Measurements from ENCODE around the gene PDE3A.

The PDE3A gene

GRCh38 chr12:20493934-20494333, 125.6 kb downstream of the PDE3A start:
- Histone ChIP-seq H3K9me2 (replicated peaks; ENCODE audit: low read depth, low read length) (no peaks in the 10 kb centered on the region), H3K9me3 (ENCODE audit: insufficient read depth, low read depth, low read length) (no peaks in the 10 kb centered on the region), H3K27me3 (ENCODE audit: insufficient read depth, low read length, poor library complexity, severe bottlenecking) (no peaks in the 10 kb centered on the region), H3K9ac (ENCODE audit: low read depth, low read length, poor library complexity, severe bottlenecking) (no peak overlapping the region), H3K4me2 (ENCODE audit: low read depth, low read length, poor library complexity, severe bottlenecking) (no peak overlapping the region), H3F3A (ENCODE audit: low read depth) (no peaks in the 10 kb centered on the region), H2AFZ (ENCODE audit: low read length) (no peak overlapping the region), H3K79me2 (ENCODE audit: insufficient read depth, low read length) (no peaks in the 10 kb centered on the region), H3K4me3 (ENCODE audit: low read length, poor library complexity, severe bottlenecking) (no peak overlapping the region), H4K20me1 (ENCODE audit: insufficient read depth, low read length, poor library complexity, severe bottlenecking) (no peaks in the 10 kb centered on the region), H3K4me1 (ENCODE audit: insufficient read depth, low read length, poor library complexity, severe bottlenecking) (no peaks in the 10 kb centered on the region), H3K36me3 (ENCODE audit: insufficient read depth, low read length) (no peaks in the 10 kb centered on the region)
- TF ChIP-seq EZH2phosphoT487 (IDR thresholded peaks at IDR 0.05; ENCODE audit: borderline replicate concordance) (no peak), CTCF (conservative IDR thresholded peaks at IDR 0.05; ENCODE audit: low read length) (no peak)

GRCh38 chr12:20494851-20495250, 126.5 kb downstream of the PDE3A start:
- Histone ChIP-seq H3K9me2 (replicated peaks; ENCODE audit: low read depth, low read length) (no peaks in the 10 kb centered on the region), H4K20me1 (ENCODE audit: insufficient read depth, low read length, poor library complexity, severe bottlenecking) (no peaks in the 10 kb centered on the region), H3K4me2 (ENCODE audit: low read depth, low read length, poor library complexity, severe bottlenecking) (no peak overlapping the region), H3F3A (ENCODE audit: low read depth) (no peaks in the 10 kb centered on the region), H3K4me1 (ENCODE audit: insufficient read depth, low read length, poor library complexity, severe bottlenecking) (no peaks in the 10 kb centered on the region), H3K9me3 (ENCODE audit: insufficient read depth, low read depth, low read length) (no peaks in the 10 kb centered on the region), H3K36me3 (ENCODE audit: insufficient read depth, low read length) (no peaks in the 10 kb centered on the region), H2AFZ (ENCODE audit: low read length) (no peak overlapping the region), H3K79me2 (ENCODE audit: insufficient read depth, low read length) (no peaks in the 10 kb centered on the region), H3K4me3 (ENCODE audit: low read length, poor library complexity, severe bottlenecking) (no peak overlapping the region), H3K27me3 (ENCODE audit: insufficient read depth, low read length, poor library complexity, severe bottlenecking) (no peaks in the 10 kb centered on the region), H3K9ac (ENCODE audit: low read depth, low read length, poor library complexity, severe bottlenecking) (no peak overlapping the region)
- TF ChIP-seq EZH2phosphoT487 (IDR thresholded peaks at IDR 0.05; ENCODE audit: borderline replicate concordance) (no peak), CTCF (conservative IDR thresholded peaks at IDR 0.05; ENCODE audit: low read length) (no peak)

GRCh38 chr12:20495997-20496396, 127.7 kb downstream of the PDE3A start:
- Histone ChIP-seq H2AFZ (ENCODE audit: low read length) (no peak overlapping the region), H3K79me2 (ENCODE audit: insufficient read depth, low read length) (no peaks in the 10 kb centered on the region), H3K36me3 (ENCODE audit: insufficient read depth, low read length) (no peaks in the 10 kb centered on the region), H3F3A (ENCODE audit: low read depth) (no peaks in the 10 kb centered on the region), H3K9me2 (replicated peaks; ENCODE audit: low read depth, low read length) (no peaks in the 10 kb centered on the region), H3K27me3 (ENCODE audit: insufficient read depth, low read length, poor library complexity, severe bottlenecking) (no peaks in the 10 kb centered on the region), H3K4me2 (ENCODE audit: low read depth, low read length, poor library complexity, severe bottlenecking) (no peak overlapping the region), H3K9ac (ENCODE audit: low read depth, low read length, poor library complexity, severe bottlenecking) (no peak overlapping the region), H4K20me1 (ENCODE audit: insufficient read depth, low read length, poor library complexity, severe bottlenecking) (no peaks in the 10 kb centered on the region), H3K4me3 (ENCODE audit: low read length, poor library complexity, severe bottlenecking) (no peak overlapping the region), H3K4me1 (ENCODE audit: insufficient read depth, low read length, poor library complexity, severe bottlenecking) (no peaks in the 10 kb centered on the region), H3K9me3 (ENCODE audit: insufficient read depth, low read depth, low read length) (no peaks in the 10 kb centered on the region)
- TF ChIP-seq CTCF (conservative IDR thresholded peaks at IDR 0.05; ENCODE audit: low read length) (no peak), EZH2phosphoT487 (IDR thresholded peaks at IDR 0.05; ENCODE audit: borderline replicate concordance) (no peak)

All from Loucy (cell line).